Measurements from ENCODE around the gene CDH4. TPM values are rescaled to one million over a fixed set of nuclear protein-coding genes. Genes with fewer than 3 reads are reported as not detected.

CDH4 gene
- total RNA-seq, 2 donors from 2014 or later: 0.29 to 0.45 TPM

- H3K27ac Mint-ChIP-seq: no peak overlapping the region
- no peaks in the 10 kb centered on the region for H3K9me3 Mint-ChIP-seq
- H3K27me3 Mint-ChIP-seq: no peaks in the 10 kb centered on the region
- H3K4me3 Mint-ChIP-seq: no peak overlapping the region
- no peaks in the 10 kb centered on the region for H3K4me1 Mint-ChIP-seq
- ATAC-seq (replicated peaks): no peak
- no peaks in the 10 kb centered on the region for H3K36me3 Mint-ChIP-seq (ENCODE audit: low read depth)
Observed at GRCh38 chr20:61823242-61823641, 571.2 kb downstream of the CDH4 start.

- Mint-ChIP-seq H3K36me3 (ENCODE audit: low read depth) (no peaks in the 10 kb centered on the region), H3K27me3 (peaks cover 7% of the 10 kb centered on the region), H3K4me3 (no peak overlapping the region), H3K27ac (no peak overlapping the region), H3K4me1 (no peaks in the 10 kb centered on the region), H3K9me3 (no peaks in the 10 kb centered on the region)
- no peak for ATAC-seq (replicated peaks)
Observed at GRCh38 chr20:61828891-61829290, 576.8 kb downstream of the CDH4 start.

GRCh38 chr20:61829526-61829925 lies 577.5 kb downstream of the CDH4 start:
- Mint-ChIP-seq H3K36me3 (ENCODE audit: low read depth) (no peaks in the 10 kb centered on the region), H3K9me3 (no peaks in the 10 kb centered on the region), H3K27me3 (peaks cover 7% of the 10 kb centered on the region), H3K27ac (no peak overlapping the region), H3K4me3 (no peak overlapping the region), H3K4me1 (no peaks in the 10 kb centered on the region)
- ATAC-seq (replicated peaks): no peak

GRCh38 chr20:61830241-61830930 lies 578.3 kb downstream of the CDH4 start:
- Mint-ChIP-seq H3K27me3 (peaks cover 7% of the 10 kb centered on the region), H3K4me1 (no peaks in the 10 kb centered on the region), H3K27ac (no peak overlapping the region), H3K36me3 (ENCODE audit: low read depth) (no peaks in the 10 kb centered on the region), H3K9me3 (no peaks in the 10 kb centered on the region), H3K4me3 (no peak overlapping the region)
- no peak for ATAC-seq (replicated peaks)

GRCh38 chr20:61830991-61831390 lies 578.9 kb downstream of the CDH4 start:
- H3K27me3 Mint-ChIP-seq: peaks cover 7% of the 10 kb centered on the region
- H3K4me1 Mint-ChIP-seq: no peaks in the 10 kb centered on the region
- no peaks in the 10 kb centered on the region for H3K36me3 Mint-ChIP-seq (ENCODE audit: low read depth)
- no peak overlapping the region for H3K27ac Mint-ChIP-seq
- H3K4me3 Mint-ChIP-seq: no peak overlapping the region
- no peak for ATAC-seq (replicated peaks)
- H3K9me3 Mint-ChIP-seq: no peaks in the 10 kb centered on the region

- Mint-ChIP-seq H3K27me3 (peaks cover 7% of the 10 kb centered on the region), H3K4me1 (no peaks in the 10 kb centered on the region), H3K36me3 (ENCODE audit: low read depth) (no peaks in the 10 kb centered on the region), H3K9me3 (no peaks in the 10 kb centered on the region), H3K4me3 (no peak overlapping the region), H3K27ac (no peak overlapping the region)
- ATAC-seq (replicated peaks): no peak
Observed at GRCh38 chr20:61832181-61832580, 580.1 kb downstream of the CDH4 start.

GRCh38 chr20:61833807-61834610 lies 581.9 kb downstream of the CDH4 start:
- Mint-ChIP-seq H3K27ac (no peak overlapping the region), H3K4me1 (no peaks in the 10 kb centered on the region), H3K27me3 (peaks cover 7% of the 10 kb centered on the region), H3K9me3 (no peaks in the 10 kb centered on the region), H3K36me3 (ENCODE audit: low read depth) (no peaks in the 10 kb centered on the region), H3K4me3 (no peak overlapping the region)
- no peak for ATAC-seq (replicated peaks)

- H3K36me3 Mint-ChIP-seq (ENCODE audit: low read depth): no peaks in the 10 kb centered on the region
- H3K4me3 Mint-ChIP-seq: no peak overlapping the region
- H3K27ac Mint-ChIP-seq: no peak overlapping the region
- peaks cover 7% of the 10 kb centered on the region for H3K27me3 Mint-ChIP-seq
- no peaks in the 10 kb centered on the region for H3K4me1 Mint-ChIP-seq
- no peak for ATAC-seq (replicated peaks)
- H3K9me3 Mint-ChIP-seq: no peaks in the 10 kb centered on the region
Observed at GRCh38 chr20:61835301-61835700, 583.2 kb downstream of the CDH4 start.

- Mint-ChIP-seq H3K36me3 (ENCODE audit: low read depth) (no peaks in the 10 kb centered on the region), H3K4me3 (no peak overlapping the region), H3K9me3 (no peaks in the 10 kb centered on the region), H3K27me3 (peaks cover 4% of the 10 kb centered on the region), H3K27ac (no peak overlapping the region), H3K4me1 (no peaks in the 10 kb centered on the region)
- no peak for ATAC-seq (replicated peaks)
Observed at GRCh38 chr20:61835791-61836350, 583.8 kb downstream of the CDH4 start.

GRCh38 chr20:61837200-61837599 lies 585.1 kb downstream of the CDH4 start:
- ATAC-seq (replicated peaks): no peak
- H3K27me3 Mint-ChIP-seq: peaks cover 2% of the 10 kb centered on the region
- no peaks in the 10 kb centered on the region for H3K36me3 Mint-ChIP-seq (ENCODE audit: low read depth)
- no peak overlapping the region for H3K4me3 Mint-ChIP-seq
- no peaks in the 10 kb centered on the region for H3K4me1 Mint-ChIP-seq
- H3K27ac Mint-ChIP-seq: no peak overlapping the region
- no peaks in the 10 kb centered on the region for H3K9me3 Mint-ChIP-seq

GRCh38 chr20:61839223-61839911 lies 587.3 kb downstream of the CDH4 start:
- Mint-ChIP-seq H3K4me1 (no peaks in the 10 kb centered on the region), H3K4me3 (no peak overlapping the region), H3K27ac (no peak overlapping the region), H3K36me3 (ENCODE audit: low read depth) (no peaks in the 10 kb centered on the region), H3K9me3 (no peaks in the 10 kb centered on the region), H3K27me3 (no peaks in the 10 kb centered on the region)
- no peak for ATAC-seq (replicated peaks)

GRCh38 chr20:61839912-61840778 lies 588.1 kb downstream of the CDH4 start:
- H3K36me3 Mint-ChIP-seq (ENCODE audit: low read depth): no peaks in the 10 kb centered on the region
- H3K4me1 Mint-ChIP-seq: no peaks in the 10 kb centered on the region
- H3K27ac Mint-ChIP-seq: no peak overlapping the region
- H3K4me3 Mint-ChIP-seq: no peak overlapping the region
- ATAC-seq (replicated peaks): no peak
- H3K9me3 Mint-ChIP-seq: no peaks in the 10 kb centered on the region
- no peaks in the 10 kb centered on the region for H3K27me3 Mint-ChIP-seq

GRCh38 chr20:61840779-61841455 lies 588.9 kb downstream of the CDH4 start:
- Mint-ChIP-seq H3K4me3 (no peak overlapping the region), H3K27me3 (peaks cover 2% of the 10 kb centered on the region), H3K4me1 (no peaks in the 10 kb centered on the region), H3K36me3 (ENCODE audit: low read depth) (no peaks in the 10 kb centered on the region), H3K27ac (no peak overlapping the region), H3K9me3 (no peaks in the 10 kb centered on the region)
- ATAC-seq (replicated peaks): no peak
